GM20431 (cell line): ENCODE results near the gene AGAP1.

Source experiments
- in situ Hi-C: fragments of 300-500 bp; cut with MseI, MboI; formaldehyde crosslinking; loops from one replicate; pipeline ENCODE4 v1.15.0; 2020; ENCODE audit warnings: low sequenced_read_pairs; ENCODE audit not compliant: unreplicated experiment

Gene AGAP1

DNA sequence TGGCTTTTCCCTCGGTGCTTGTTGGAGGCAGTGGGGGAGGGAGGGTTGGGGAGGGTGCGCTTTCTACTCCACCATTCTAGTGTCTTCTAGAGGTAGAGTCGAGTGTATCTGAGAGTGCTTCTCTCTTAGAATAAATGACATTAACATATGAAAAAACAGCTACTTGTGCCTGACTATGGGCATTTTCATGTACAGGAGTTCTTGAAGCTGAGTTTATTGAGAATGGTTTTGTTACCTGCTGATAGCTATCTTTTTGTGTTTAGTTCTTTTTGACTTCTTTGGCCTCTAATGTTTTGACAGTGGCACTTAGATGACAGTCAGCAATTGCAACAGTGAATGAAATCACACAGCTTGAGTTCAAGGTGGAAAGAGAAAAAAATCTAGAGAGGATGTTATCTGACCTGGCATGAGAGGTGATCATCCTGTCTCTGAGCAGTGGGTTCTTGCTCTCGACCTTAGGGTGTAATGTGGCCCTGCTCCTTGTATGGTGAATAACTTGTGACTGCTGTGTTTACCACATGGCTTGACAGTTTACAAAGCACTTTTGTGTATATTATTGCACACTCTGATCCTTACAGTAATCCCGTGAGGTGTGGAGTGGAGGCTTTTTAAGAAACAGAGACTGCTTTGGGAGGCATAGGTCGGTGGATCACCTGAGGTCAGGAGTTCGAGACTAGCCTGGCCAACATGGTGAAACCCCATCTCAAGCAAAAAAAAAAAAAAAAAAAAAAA, 86.7 kb downstream of the AGAP1 start:
- in situ Hi-C loops = no loop called here

DNA sequence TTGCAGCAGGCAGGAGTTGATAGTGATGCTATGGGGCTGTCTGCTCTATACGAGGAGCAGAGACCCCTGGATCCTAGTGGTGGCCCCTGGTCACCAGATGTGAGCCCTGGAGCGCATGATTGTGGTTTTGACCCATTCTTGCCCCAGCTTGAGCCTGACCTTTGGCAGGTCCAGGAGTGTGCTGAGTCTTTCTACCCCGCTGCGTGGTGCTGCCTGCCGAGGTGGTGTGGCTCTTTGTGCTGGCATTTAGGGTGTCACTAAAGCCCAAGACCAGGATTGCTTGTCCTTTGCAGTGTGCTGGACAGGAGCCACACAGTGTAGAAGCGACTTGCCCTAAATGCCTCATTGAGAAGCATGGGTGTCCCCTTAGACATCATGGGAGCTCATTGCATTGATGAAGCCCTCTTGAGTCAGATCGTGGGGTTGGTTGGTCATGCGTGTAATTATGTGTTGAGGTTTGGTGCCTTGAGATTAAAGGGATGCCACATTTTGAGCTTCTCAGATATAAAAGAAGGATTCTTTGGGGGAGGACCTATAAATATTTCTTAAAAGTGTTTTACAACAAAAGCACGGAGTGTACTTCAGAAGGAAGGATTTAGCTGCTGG, 88.3 kb downstream of the AGAP1 start:
- in situ Hi-C loops = no loop called here

DNA sequence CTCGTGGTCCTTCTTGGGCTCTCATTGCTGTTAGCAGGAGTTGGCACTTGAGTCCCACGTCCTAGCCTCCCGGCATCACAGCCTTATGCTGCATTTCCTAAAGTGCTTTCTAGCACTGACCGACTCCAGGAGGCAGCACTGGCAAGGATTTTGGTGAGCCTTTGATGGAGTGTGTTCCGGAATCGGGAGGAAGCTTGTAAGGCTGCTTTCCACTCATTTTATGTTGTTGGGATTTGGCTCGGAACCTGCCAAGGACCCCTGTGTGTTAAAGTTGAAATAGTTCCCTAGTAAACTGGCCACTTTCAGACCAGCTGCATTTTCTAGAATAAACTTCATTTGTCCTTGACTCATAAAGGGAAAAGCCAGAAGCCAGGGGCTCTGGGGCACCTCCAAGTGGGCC, 88.9 kb downstream of the AGAP1 start:
- in situ Hi-C loops = no loop called here

DNA sequence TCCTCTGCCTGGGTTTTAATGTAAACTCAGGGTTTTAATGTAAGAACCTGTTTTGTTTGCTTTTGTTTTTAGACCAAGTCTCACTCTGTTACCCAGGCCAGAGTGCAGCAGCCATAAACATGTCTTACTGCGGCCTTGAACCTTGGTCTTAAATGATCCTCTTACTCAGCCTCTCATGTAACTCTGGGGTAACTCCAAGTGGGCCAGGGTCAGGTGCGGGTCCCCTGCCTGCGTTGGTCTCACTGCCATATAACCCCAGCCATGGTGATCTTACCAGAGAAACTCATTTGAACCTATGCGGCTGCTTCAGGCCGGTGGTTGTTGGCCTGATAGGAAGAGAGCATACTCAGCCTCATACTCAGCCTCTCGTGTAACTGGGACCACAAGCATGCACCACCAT, 89.3 kb downstream of the AGAP1 start:
- in situ Hi-C loops = no loop called here

DNA sequence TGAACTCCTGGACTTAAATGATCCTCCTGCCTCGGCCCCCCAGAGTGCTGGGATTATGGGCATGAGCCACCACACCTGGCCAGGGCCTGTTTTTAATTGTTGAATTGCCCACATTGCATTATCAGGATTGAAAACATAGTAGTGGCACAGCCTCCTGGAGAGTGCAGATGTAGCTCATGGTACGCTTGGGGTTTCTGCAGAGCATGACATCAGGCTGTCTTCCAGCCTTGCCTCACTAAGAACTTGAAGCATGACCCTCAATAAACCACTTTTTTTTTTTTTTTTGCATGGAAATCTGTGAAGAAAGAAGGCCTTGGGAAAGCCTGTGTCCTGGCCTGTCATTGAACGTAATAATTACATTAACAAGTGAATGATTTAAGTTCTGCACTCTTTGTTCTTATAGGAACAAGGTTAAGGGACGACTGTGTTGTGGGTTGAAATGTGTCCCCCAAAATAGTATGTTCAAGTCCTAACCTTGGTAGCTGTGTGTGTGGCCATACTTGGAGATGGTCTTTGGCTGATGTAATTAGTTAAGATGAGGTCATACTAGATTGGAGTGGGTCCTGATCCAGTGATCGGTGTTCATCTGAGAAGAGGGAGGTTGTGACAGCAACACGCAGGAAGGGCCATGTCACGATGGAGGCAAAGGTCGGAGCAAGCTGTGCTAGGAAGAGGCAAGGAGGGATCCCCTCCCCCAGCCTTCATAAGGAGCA, 90.2 kb downstream of the AGAP1 start:
- in situ Hi-C loops = no loop called here

DNA sequence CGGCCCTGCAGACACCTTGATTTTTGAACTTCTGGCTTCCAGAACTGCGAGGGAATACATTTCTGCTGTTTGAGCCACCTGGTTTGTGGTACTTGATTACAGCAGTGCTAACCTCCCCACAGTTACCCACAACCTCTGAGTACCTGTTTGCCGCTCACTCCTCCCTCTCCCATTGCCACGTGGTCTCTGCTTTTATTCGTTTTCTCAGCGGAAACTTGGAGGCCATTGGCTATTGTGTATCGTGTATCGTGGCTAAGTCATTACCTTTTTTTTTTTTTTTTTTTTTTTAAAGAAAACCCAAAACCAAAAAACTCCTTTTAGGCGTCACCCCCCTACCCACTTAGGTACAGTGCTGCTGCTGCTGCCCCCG, 90.8 kb downstream of the AGAP1 start:
- in situ Hi-C loops = no loop called here

DNA sequence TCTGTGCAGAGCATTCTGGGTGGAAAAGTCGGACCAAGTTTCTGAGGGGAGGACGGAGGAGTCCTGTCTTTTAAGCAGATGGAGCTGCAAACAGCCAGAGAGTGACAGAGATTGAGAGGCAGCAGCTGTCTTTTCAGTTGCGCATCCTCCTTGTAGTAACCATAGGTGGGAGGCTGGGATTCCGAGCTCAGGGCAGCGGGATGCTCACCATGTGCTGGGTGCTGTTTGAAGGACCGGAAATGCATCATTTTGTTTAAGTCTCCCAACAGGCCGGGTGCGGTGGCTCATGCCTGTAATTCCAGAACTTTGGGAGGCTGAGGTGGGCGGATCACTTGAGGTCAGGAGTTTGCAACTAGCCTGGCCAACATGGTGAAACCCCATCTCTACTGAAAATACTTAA, 93.4 kb downstream of the AGAP1 start:
- in situ Hi-C loops = no loop called here

DNA sequence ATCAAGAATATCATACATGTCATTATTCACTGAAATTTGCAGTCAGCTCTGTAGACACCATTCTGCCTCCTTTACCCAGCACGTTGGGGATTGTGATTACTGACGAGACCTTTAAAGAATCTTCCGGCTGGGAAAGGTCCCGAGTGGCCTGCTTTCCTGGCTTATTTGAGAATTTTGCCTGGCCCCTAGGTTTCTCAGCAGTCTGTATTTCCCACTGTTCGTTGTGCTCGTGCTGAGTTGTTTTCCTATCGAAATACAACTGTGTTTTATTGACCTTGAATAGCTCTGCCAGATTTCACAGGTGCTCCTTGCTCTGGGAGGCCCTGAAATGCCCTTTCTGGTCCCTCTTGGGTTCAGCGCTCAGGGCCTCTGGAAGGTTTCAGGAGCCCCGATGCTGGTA, 94.9 kb downstream of the AGAP1 start:
- in situ Hi-C loops = no loop called here

DNA sequence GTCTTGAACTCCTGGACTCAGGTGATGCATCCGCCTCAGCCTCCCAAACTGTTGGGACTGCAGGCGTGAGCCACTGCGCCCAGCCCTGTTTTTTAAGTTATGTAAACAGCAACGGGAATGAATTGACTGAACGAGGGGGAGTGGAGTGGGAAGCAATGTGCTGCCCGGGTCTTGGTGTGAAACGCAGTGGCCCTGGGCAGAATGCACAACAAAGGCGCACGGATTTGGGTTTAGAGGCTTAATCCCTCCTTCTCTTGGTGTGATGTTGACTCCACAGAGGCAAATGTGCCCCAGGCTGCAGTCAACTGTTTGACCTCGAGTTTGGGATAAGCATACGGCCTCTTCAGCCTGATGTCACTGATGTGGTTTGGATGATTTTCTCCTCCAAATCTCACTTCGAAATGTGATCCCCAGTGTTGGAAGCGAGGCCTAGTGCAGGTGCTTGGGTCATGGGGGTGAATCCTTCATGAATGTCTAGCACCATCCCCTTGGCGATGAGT, 97.4 kb downstream of the AGAP1 start:
- in situ Hi-C loops = loop anchor here (10.0 kb wide), 2 partner anchors 154 to 456 kb away; no protein-coding TSS in a partner anchor

DNA sequence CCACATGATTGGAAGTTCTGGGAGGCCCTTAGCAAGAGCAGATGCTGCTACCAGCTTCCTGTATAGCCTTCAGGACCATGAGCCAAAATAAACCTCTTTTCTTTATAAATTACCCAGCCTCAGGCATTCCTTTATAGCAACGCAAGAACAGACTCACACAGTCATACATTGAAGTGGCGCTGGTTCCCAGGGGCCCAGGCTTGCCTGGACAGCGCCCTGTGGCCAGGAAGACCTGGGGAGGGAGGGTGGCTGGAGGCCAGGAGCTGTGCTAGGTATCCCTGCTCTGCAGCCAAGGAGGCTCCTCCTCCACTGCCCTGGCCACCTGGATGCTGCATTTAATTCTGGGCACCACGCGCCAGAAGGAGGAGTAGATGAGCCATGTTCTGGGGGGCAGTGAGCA, 98.1 kb downstream of the AGAP1 start:
- in situ Hi-C loops = loop anchor here (10.0 kb wide), 2 partner anchors 153 to 457 kb away; no protein-coding TSS in a partner anchor

DNA sequence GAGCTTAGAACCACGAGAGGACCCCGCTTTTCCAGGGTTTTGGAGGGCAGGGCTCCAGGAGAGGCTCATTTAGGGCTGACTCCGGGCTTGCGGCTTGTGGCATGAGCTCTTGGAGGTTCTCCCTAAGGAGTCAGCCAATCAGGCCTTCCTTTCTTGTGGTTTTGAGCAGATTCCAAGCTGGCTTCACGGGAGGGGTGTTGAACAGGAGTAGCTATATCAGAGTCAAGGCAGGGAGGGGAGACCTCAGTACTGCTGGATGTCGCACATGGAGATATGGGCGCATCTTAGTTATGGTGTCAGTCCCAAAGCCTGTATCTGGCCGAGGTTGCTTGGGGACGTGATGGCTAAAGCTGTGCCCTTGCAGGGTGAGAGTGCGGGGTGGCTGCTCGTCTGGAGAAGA, 98.6 kb downstream of the AGAP1 start:
- in situ Hi-C loops = loop anchor here (10.0 kb wide), 2 partner anchors 152 to 458 kb away; no protein-coding TSS in a partner anchor

DNA sequence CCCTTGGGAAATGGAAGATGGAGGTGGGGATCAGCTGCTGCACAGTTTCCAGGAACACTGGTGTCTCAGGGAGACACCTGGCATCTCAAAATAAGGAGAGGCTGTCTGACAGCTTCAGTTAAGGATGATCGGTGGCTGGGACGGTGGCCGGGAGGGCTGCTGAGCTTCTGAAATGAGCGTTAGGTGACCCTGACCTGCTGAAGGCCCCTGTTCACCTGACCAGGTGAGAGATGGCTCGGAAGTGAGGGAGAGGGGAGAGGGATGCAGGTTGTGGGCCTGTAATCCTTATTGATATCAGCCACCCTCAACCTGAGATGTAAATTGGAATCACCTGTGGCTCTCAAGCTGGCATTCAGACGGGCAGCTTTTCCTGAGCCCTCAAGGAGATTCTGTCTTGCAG, 99.0 kb downstream of the AGAP1 start:
- in situ Hi-C loops = loop anchor here (10.0 kb wide), 2 partner anchors 152 to 458 kb away; no protein-coding TSS in a partner anchor

DNA sequence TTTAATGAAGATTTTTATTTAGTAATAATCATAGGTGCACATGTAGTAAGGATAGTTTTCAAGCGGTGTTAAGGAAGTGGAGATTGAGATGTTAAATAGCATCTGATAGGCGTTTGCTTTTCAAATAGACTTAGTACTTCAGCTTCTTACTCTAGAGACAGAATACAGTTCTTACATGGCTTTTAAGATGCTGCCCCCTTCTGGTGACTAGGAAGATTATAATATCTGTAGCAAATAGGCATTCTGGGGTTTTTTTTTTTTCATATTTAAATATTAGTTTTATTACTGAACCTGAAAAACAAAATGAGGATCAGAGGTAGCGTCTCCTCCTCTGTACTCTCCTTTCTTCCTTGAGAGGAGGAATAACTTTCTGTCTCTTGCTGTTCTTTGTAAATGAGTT, 100.2 kb downstream of the AGAP1 start:
- in situ Hi-C loops = loop anchor here (10.0 kb wide), 2 partner anchors 151 to 459 kb away; no protein-coding TSS in a partner anchor

DNA sequence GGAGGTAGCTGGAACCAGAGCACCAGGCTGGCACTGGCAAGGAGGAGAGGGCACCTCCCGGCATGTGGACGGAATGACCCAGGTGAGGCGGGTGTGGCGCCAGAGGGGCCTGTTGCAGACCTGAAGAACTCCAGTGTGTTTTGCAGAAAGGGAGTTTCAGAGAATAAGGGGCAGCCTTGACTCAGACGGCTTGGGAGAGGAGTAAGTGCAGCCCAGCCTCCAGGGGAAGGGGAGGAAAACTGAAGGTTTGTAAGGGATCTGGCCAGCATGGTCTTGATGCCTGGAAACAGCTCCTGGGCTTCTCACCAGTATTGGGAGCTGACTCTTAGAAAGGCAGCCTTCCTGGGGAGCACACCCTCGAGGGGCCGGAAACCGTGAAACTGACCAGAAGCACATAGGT, 101.1 kb downstream of the AGAP1 start:
- in situ Hi-C loops = loop anchor here (10.0 kb wide), 2 partner anchors 150 to 460 kb away; no protein-coding TSS in a partner anchor

DNA sequence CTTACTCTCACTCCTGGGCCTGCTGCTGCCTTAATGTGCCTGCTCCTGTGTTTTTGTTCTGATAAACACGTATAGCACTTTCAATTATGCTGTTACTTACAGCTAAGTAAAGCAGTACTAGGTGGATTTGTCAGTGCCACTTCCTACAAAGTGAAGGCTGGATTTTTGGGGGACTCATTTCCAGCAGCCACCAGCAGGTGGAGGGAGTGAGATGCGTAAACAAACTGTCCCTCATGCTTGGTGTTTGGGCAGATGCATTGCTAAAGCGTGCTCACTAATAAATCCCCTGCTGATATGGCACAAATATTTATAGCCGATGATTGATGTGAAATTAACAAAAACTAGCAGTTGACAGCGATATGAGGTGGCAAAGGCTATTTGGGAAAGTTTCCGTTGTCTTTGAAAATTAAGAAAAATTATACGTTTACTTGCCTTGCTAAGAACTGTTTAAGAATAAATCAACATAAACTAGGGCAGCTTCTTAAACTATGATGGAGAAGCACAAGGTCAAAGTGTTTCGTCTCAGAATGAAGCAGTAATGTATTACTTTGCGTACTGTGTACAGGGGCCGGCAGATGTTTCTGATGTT, 101.7 kb downstream of the AGAP1 start:
- in situ Hi-C loops = loop anchor here (10.0 kb wide), 2 partner anchors 149 to 461 kb away; no protein-coding TSS in a partner anchor

DNA sequence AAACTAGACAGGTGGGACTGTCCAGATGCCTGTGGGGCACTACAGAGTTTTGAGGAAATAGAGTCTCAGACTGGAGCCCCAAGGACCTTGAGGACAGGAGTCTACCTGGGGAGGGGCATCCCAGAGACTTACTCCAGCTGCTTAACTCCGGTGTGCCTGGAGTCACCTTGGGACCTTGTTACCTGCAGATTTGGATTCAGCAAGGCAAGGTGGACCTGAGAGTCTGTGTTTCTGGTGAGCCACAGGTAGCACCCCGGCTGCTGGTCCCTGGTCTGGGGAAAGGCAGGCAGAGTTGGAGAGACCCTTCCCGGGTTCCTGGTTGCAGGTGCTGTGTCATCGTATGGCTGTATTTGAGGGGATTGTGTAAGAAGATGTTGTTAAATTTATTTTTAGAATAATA, 102.4 kb downstream of the AGAP1 start:
- in situ Hi-C loops = loop anchor here (10.0 kb wide), 2 partner anchors 149 to 461 kb away; no protein-coding TSS in a partner anchor

DNA sequence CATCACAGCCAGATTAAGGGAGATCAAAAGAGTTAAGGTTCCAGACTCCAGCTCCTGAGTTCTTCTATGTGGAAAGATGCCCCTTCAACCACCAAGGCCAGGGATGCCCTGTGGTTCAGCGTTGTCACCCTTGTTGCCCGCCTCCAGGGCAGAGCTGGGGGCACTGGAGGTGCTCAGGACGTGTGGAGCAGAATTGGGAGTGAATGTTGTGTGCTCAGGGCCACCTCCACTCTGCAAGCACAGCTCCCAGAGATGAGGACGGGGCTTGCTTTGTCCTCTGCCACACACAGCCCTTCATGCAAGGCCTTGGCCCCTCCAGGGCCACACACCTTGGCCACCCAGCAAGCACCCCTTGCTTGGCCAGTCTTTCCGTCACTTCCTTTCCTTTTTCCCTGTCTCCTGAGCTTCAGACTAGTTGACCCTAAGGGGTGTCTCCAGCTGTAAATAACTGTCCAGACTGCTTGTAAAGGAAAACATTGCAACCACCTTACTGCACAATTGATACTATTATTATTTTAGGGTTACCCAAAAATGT, 103.3 kb downstream of the AGAP1 start:
- in situ Hi-C loops = loop anchor here (10.0 kb wide), 2 partner anchors 148 to 462 kb away; no protein-coding TSS in a partner anchor

DNA sequence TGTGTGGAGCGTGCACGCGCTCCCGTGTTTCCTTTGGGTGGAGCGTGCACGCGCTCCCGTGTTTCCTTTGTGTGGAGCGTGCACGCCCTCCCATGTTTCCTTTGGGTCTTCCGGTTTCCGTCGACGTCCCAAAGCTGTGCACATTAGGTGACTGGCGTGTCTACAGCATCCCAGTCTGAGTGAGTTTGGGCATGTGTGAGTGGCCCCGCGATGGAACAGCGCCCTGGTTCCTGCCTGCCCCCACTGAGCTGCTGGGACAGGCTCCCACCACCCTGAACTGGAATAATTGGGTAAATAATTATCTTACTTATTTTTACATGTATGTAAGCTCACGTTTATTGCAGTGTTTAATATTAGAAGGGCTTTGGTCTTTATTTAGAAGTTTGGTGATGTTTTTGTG, 104.2 kb downstream of the AGAP1 start:
- in situ Hi-C loops = loop anchor here (10.0 kb wide), 2 partner anchors 147 to 463 kb away; no protein-coding TSS in a partner anchor
